UCSD-AML1 (cell line): ENCODE measurements around the gene FRS2.

Experiments
- DNase-seq: peaks from one replicate; lab custom pipeline; 2025; ENCODE audit not compliant: unreplicated experiment; lab: John Stamatoyannopoulos, UW

FRS2 gene

GRCh38 chr12:69500631-69501030 lies 30.4 kb downstream of the FRS2 start:
- DNase-seq = no peak

GRCh38 chr12:69501154-69501895 lies 31.1 kb downstream of the FRS2 start:
- no peak for DNase-seq

GRCh38 chr12:69502345-69503081 lies 32.3 kb downstream of the FRS2 start:
- no peak for DNase-seq

GRCh38 chr12:69508091-69508490 lies 37.9 kb downstream of the FRS2 start:
- DNase-seq = no peak

GRCh38 chr12:69508621-69509020 lies 38.4 kb downstream of the FRS2 start:
- DNase-seq = no peak

GRCh38 chr12:69509308-69509736 lies 39.1 kb downstream of the FRS2 start:
- DNase-seq = no peak

- DNase-seq = no peak
Measured at GRCh38 chr12:69509904-69510827, 40.0 kb downstream of the FRS2 start.

GRCh38 chr12:69511016-69511415 lies 40.8 kb downstream of the FRS2 start:
- no peak for DNase-seq

- no peak for DNase-seq
Measured at GRCh38 chr12:69511469-69512267, 41.5 kb downstream of the FRS2 start.

- no peak for DNase-seq
Measured at GRCh38 chr12:69512820-69513219, 42.6 kb downstream of the FRS2 start.

- DNase-seq = no peak
Measured at GRCh38 chr12:69513297-69513696, 43.1 kb downstream of the FRS2 start.

GRCh38 chr12:69514111-69514510 lies 43.9 kb downstream of the FRS2 start:
- DNase-seq = no peak

- no peak for DNase-seq
Measured at GRCh38 chr12:69514845-69515244, 44.7 kb downstream of the FRS2 start.

GRCh38 chr12:69515394-69515930 lies 45.3 kb downstream of the FRS2 start:
- no peak for DNase-seq

- no peak for DNase-seq
Measured at GRCh38 chr12:69516950-69517349, 46.8 kb downstream of the FRS2 start.

- no peak for DNase-seq
Measured at GRCh38 chr12:69517406-69517805, 47.2 kb downstream of the FRS2 start.

- no peak for DNase-seq
Measured at GRCh38 chr12:69519871-69520270, 49.7 kb downstream of the FRS2 start.

- DNase-seq = no peak
Measured at GRCh38 chr12:69523433-69524330, 53.5 kb downstream of the FRS2 start.

- DNase-seq = no peak
Measured at GRCh38 chr12:69524331-69524630, 54.1 kb downstream of the FRS2 start.
